ENCODE measurements around the gene TRIP6. TPM values are rescaled to one million over a fixed set of nuclear protein-coding genes. Genes with fewer than 3 reads are reported as not detected.
"Not testable (repeated sequence)": the region's sequence is repeated elsewhere in the genome, so short reads cannot be mapped to it uniquely, and the experiment has no call there.

TRIP6 gene
- polyA plus RNA-seq, 1 donor from 2014 or later: 4.6 TPM

- Mint-ChIP-seq H3K4me1 (peaks cover 5 to 9% (median 6%) of the 10 kb centered on the region in 3 donors), H3K36me3 (no peaks in the 10 kb centered on the region), H3K27me3 (peaks cover 31% of the 10 kb centered on the region), H3K9me3 (peaks cover 0 to 2% (median 0%) of the 10 kb centered on the region in 3 donors), H3K27ac (peak overlapping the region in 1 of 3 donors; percentile 88), H3K4me3 (peak overlapping the region in 3 of 4 donors; percentile 76 to 96 (median 89))
Measured at GRCh38 chr7:100895956-100896731, 29.0 kb downstream of the TRIP6 start.

GRCh38 chr7:100896732-100897608, 29.8 kb downstream of the TRIP6 start:
- H3K9me3 Mint-ChIP-seq: peaks cover 0 to 2% (median 0%) of the 10 kb centered on the region in 3 donors
- peaks cover 0 to 7% (median 5%) of the 10 kb centered on the region in 3 donors for H3K4me1 Mint-ChIP-seq
- H3K4me3 Mint-ChIP-seq: peak overlapping the region; percentile 71 to 96 (median 81)
- no peak overlapping the region for H3K27ac Mint-ChIP-seq
- H3K36me3 Mint-ChIP-seq: no peaks in the 10 kb centered on the region
- peaks cover 27% of the 10 kb centered on the region for H3K27me3 Mint-ChIP-seq

GRCh38 chr7:100897772-100898454, 30.7 kb downstream of the TRIP6 start:
- Mint-ChIP-seq H3K27me3 (peaks cover 22% of the 10 kb centered on the region), H3K4me3 (peak overlapping the region in 3 of 4 donors; percentile 58 to 91 (median 71)), H3K36me3 (no peaks in the 10 kb centered on the region), H3K9me3 (peaks cover 0 to 2% (median 0%) of the 10 kb centered on the region in 3 donors), H3K27ac (no peak overlapping the region), H3K4me1 (peaks cover 0 to 7% (median 5%) of the 10 kb centered on the region in 3 donors)

- Mint-ChIP-seq H3K27me3 (peaks cover 20% of the 10 kb centered on the region), H3K4me1 (peaks cover 0 to 7% (median 5%) of the 10 kb centered on the region in 3 donors), H3K4me3 (peak overlapping the region in 1 of 4 donors; percentile 17)
Measured at GRCh38 chr7:100899432-100899831, 32.2 kb downstream of the TRIP6 start.

GRCh38 chr7:100900978-100901377, 33.8 kb downstream of the TRIP6 start:
- Mint-ChIP-seq H3K4me3 (no peak overlapping the region), H3K36me3 (no peaks in the 10 kb centered on the region), H3K27me3 (peaks cover 17% of the 10 kb centered on the region), H3K4me1 (peaks cover 0 to 6% (median 3%) of the 10 kb centered on the region in 3 donors), H3K27ac (no peak overlapping the region), H3K9me3 (peaks cover 0 to 2% (median 0%) of the 10 kb centered on the region in 3 donors)

More at GRCh38 chr7:100899432-100899831, 32.2 kb downstream of the TRIP6 start:
- Mint-ChIP-seq H3K27ac (no peak overlapping the region), H3K36me3 (no peaks in the 10 kb centered on the region), H3K9me3 (peaks cover 0 to 2% (median 0%) of the 10 kb centered on the region in 3 donors)

DNA sequence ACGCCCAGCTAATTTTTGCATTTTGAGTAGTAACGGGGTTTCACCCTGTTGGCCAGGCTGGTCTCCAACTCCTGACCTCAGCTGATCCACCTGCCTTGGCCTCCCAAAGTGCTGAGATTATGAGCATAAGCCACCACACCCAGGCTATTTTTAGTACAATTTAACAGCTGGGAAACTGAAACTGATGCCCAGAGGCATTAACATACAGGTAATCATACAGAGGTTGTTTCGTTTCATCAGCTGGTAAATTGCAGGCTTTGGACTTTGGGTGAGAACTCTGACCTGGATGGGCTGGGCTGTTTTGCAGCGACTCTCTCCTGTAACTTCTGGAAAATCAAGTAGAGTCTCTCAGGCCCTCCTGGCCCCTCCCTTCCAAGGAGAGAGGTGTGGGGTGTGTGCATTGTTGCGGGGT, 34.7 kb downstream of the TRIP6 start:
- no peak overlapping the region for H3K27ac Mint-ChIP-seq
- peak overlapping the region in 1 of 4 donors; percentile 9 for H3K4me3 Mint-ChIP-seq
- H3K27me3 Mint-ChIP-seq: peaks cover 11% of the 10 kb centered on the region
- H3K9me3 Mint-ChIP-seq: peaks cover 0 to 2% (median 0%) of the 10 kb centered on the region in 3 donors
- peaks cover 0 to 2% (median 0%) of the 10 kb centered on the region in 3 donors for H3K4me1 Mint-ChIP-seq
- no peaks in the 10 kb centered on the region for H3K36me3 Mint-ChIP-seq

GRCh38 chr7:100902638-100903037, 35.5 kb downstream of the TRIP6 start:
- Mint-ChIP-seq H3K27me3 (peaks cover 11% of the 10 kb centered on the region), H3K27ac (no peak overlapping the region), H3K36me3 (no peaks in the 10 kb centered on the region), H3K4me1 (peaks cover 0 to 2% (median 0%) of the 10 kb centered on the region in 3 donors), H3K9me3 (peaks cover 0 to 2% (median 0%) of the 10 kb centered on the region in 3 donors), H3K4me3 (no peak overlapping the region)

- peaks cover 6% of the 10 kb centered on the region for H3K27me3 Mint-ChIP-seq
- peaks cover 0 to 2% (median 0%) of the 10 kb centered on the region in 3 donors for H3K9me3 Mint-ChIP-seq
- H3K4me1 Mint-ChIP-seq: peaks cover 0 to 6% (median 0%) of the 10 kb centered on the region in 3 donors
- no peak overlapping the region for H3K4me3 Mint-ChIP-seq
- H3K36me3 Mint-ChIP-seq: no peaks in the 10 kb centered on the region
- H3K27ac Mint-ChIP-seq: no peak overlapping the region
Measured at GRCh38 chr7:100908512-100908911, 41.3 kb downstream of the TRIP6 start.

GRCh38 chr7:100910443-100910842, 43.3 kb downstream of the TRIP6 start:
- H3K27ac Mint-ChIP-seq: peak overlapping the region in 1 of 3 donors; percentile 52
- H3K36me3 Mint-ChIP-seq, H3K4me1 Mint-ChIP-seq, H3K4me3 Mint-ChIP-seq, H3K27me3 Mint-ChIP-seq, H3K9me3 Mint-ChIP-seq: not testable (repeated sequence)

- Mint-ChIP-seq H3K4me1 (peaks cover 1 to 6% (median 2%) of the 10 kb centered on the region in 3 donors), H3K36me3 (peaks cover 5% of the 10 kb centered on the region), H3K9me3 (peaks cover 0 to 2% (median 0%) of the 10 kb centered on the region in 3 donors), H3K27me3 (peaks cover 5% of the 10 kb centered on the region), H3K27ac (no peak overlapping the region), H3K4me3 (no peak overlapping the region)
Measured at GRCh38 chr7:100911484-100911883, 44.3 kb downstream of the TRIP6 start.

DNA sequence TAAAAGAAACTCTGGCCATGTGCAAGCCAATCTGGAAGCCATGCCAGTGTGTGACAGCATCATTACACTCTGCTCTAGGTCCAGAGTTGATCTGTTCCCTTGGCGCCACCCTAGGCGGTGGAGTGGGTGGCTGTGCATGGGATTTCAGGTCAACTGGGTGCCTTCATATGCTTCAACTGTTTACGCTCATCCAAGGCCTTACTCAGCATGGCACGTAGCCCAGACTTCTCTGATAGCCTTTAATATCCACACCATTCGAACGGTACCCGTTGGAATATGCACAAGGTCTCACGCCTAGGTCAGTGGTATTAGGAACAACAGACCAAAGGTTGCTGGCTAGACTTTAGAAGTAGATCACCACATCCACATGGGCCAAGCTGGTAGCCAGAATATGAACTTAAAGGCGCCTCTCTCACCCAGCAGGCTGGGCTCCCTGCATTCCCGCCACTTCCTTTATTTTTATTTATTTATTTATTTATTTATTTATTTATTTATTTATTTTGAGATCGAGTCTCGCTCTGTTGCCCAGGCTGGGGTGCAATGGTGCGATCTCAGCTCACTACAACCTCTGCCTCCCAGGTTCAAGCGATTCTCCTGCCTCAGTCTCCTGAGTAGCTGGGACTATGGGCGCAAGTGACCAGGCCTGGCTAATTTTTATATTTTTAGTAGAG, 47.2 kb downstream of the TRIP6 start:
- peaks cover 9% of the 10 kb centered on the region for H3K27me3 Mint-ChIP-seq
- H3K27ac Mint-ChIP-seq: no peak overlapping the region
- no peak overlapping the region for H3K4me3 Mint-ChIP-seq
- H3K9me3 Mint-ChIP-seq: peaks cover 0 to 2% (median 0%) of the 10 kb centered on the region in 3 donors
- peaks cover 1 to 6% (median 2%) of the 10 kb centered on the region in 3 donors for H3K4me1 Mint-ChIP-seq
- H3K36me3 Mint-ChIP-seq: peaks cover 5% of the 10 kb centered on the region

DNA sequence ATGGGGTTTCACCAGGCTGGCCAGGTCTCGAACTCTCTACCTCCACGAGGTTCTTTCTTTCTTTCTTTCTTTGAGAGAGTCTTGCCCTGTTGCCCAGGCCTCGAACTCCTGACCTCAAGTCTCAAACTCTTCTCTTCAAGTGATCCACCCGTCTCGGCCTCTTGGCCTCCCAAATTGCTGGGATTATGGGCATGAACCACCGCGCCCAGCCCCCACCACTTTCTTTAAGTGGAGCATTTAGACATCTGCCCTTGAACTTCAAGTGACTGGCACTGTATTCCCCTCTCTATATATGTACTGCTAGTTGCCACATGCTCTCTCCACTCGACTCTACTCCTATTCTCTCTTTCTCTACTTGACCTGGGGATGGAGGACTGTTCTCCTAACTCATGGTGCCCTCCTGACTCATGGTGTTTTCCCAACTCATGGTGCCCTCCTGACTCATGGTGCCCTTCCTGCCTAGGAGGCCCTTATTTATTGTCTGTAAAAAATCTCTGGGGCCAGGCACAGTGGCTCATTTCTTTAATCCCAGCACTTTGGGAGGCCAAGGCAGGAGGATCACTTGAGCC, 47.8 kb downstream of the TRIP6 start:
- peaks cover 1 to 6% (median 2%) of the 10 kb centered on the region in 3 donors for H3K4me1 Mint-ChIP-seq
- H3K9me3 Mint-ChIP-seq: peaks cover 0 to 2% (median 0%) of the 10 kb centered on the region in 3 donors
- peaks cover 5% of the 10 kb centered on the region for H3K36me3 Mint-ChIP-seq
- H3K27me3 Mint-ChIP-seq: peaks cover 9% of the 10 kb centered on the region
- no peak overlapping the region for H3K27ac Mint-ChIP-seq
- H3K4me3 Mint-ChIP-seq: no peak overlapping the region

- H3K36me3 Mint-ChIP-seq, H3K4me1 Mint-ChIP-seq, H3K4me3 Mint-ChIP-seq, H3K9me3 Mint-ChIP-seq, H3K27ac Mint-ChIP-seq, H3K27me3 Mint-ChIP-seq: not testable (repeated sequence)
Measured at GRCh38 chr7:100919335-100919734, 52.1 kb downstream of the TRIP6 start.

All from IgD-negative memory B cell (primary cell).